Fibroblast of peridontal ligament (primary cell): ENCODE data around the gene RNASEH2A.

Experiments
- DNase-seq: peaks from one replicate; pipeline ENCODE4 v3.0.0-alpha.2; 2010; ENCODE audit errors: extremely low read depth

Gene RNASEH2A

DNA sequence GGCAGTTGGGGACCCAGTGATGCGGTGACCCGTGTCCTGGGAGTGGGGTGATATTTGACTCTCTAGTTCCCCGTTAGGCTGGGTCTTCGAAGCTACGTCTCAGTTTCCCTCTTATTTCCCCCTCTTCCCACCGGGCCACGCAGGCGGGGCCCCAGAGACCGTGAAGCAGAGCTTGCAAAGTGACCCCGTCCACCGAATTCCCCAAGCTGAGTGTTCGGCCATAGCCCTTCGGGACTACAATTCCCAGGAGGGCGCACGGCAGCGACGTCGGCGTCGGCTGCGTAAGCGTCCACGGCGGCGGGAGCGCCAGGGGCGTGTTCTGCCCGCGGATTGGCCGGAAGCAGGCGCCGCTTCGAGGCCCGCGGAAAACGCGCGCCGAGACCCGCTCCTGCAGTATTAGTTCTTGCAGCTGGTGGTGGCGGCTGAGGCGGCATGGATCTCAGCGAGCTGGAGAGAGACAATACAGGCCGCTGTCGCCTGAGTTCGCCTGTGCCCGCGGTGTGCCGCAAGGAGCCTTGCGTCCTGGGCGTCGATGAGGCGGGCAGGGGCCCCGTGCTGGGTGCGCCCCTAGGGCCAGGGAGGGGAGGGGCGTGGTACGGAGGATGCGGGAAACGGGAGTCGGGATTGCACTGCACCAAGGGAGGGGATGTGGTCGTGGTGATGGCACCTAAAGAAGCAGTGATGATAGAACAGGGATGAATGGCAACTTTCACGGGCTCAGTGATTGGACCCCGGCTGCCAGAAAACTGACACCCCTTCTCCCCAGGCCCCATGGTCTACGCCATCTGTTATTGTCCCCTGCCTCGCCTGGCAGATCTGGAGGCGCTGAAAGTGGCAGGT, at the start of gene RNASEH2A:
Gene RNASEH2A, plus strand, starts transcription at position 343 of the 840 bp plus-strand sequence. Its CDS starts 90 bp downstream, at position 433.
- DNase-seq = peak; percentile 85

DNA sequence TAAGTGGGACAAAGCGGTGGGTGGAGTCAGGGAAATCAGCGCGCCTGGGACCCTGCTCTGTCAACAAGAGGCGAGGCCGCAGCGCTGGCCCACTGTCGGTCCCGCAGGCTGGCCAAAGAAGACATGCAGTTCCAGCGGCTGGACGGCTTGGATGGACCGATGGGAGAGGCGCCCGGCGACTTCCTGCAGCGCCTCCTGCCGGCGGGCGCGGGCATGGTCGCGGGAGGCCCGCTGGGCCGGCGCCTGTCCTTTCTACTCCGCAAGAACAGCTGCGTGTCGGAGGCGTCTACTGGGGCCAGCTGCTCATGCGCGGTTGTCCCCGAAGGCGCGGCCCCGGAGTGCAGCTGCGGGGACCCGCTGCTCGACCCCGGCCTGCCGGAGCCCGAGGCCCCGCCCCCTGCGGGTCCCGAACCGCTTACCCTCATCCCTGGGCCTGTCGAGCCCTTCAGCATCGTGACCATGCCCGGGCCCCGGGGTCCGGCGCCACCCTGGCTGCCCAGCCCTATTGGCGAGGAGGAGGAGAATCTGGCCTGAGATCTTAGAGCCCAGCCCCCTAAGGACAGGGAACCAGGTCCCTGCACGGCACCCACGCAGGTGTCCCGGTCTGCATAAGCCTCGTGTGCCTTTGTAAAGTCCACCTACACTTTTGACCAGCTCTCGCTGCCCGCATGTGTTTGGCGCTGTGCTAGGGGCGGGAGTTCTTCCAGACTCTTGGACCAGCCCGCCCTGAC, 48.7 kb upstream of the RNASEH2A start:
- peak; percentile 62 for DNase-seq

DNA sequence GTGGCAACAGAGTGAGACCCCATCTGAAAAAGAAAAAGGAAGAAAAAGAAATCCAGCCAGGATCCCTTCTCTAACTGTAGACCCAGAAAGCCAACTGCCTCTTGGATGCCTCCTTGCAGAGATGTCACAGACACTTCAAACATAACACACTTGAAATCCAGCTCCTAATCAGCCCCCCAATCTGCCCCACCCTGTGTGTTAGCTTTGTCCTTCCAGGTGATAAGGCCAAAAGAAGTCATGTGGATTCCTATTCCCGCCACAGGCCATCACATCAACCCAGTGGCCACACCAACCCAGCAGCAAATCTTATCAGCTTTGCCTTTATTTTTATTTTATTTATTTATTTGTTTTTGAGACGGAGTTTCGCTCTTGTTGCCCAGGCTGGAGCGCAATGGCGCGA, 46.7 kb upstream of the RNASEH2A start:
- no peak for DNase-seq

DNA sequence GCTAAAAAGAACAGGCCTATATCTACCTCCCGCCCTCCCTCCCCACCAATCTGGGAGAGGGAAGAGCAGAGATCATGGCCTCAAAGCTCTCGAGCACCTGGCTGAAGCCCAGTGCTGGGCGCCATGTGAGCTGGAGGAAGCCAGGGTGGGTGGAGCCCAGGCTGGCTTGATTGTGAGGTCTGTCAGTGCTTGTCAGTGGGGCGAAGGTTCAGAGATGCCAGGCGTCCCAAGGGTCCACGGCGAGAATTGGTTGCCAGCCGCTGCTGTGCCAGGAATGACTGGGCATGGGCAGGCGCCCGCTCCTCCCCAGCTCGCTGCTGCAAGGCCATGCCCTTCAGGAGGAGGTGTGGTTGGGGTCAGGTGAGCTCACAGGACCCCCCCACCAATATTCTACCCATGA, 43.3 kb upstream of the RNASEH2A start:
- no peak for DNase-seq

DNA sequence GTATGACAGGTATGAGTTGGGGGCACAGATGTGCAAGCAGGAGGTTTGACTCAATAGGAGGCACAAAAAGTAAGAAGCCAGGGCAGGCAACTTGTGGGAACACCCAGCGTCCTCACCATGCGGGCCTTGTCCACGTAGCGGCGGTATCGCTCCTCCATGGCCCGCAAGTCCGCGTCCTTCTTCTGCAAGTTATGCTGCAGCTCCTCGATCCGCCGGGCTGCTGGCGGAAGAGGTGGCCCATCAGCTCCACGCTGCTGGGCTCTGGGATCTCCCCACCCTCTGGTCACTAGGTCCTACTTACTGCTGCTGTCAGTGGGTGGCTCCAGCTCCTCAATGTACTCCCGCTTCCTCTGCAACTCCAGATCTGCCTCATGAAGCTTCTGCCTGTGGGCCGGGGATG, 41.7 kb upstream of the RNASEH2A start:
- no peak for DNase-seq

DNA sequence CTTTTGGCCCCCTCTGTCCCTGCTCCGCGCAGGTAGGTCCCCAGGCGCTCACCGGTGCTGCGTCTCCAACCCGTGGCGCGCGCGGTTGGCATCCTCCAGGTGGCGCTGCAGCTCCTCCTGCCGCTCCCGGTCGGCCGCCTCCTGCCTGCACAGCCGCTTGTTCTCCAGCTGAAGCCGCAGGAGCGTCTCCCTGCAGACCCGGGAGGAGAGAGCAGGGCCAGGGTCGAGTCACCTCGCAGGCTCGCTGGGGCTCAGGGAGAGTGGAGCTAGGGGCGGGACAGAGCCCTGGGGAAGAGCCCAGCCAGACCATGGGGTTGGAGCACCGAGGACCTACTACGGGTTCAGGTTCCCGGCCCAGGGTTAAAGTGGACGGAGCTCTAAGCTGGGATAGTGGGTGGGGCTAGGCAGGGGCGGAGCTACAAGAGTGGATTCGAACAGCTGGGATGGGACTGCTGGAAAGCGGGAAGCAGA, 40.3 kb upstream of the RNASEH2A start:
- peak; percentile 71 for DNase-seq

DNA sequence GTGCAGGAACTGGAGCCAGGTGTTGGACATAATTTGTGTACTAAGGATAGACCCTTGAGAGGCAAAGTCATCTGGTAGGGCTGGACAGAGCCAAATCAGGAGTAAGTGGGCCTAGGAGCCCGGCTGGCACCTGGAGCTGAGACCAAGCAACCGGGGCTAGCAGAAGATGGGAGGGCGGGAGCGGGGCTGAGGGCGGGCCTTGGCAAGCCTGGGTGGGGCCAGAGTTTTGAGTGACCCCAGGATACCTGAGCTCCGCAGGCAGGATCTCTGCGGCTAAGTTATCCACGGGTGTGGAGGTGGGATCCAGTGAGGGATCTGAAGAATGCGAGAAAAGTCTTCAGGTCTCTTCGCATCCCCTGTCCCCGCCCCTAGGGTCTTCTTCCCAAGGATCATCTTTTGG, 39.2 kb upstream of the RNASEH2A start:
- no peak for DNase-seq

DNA sequence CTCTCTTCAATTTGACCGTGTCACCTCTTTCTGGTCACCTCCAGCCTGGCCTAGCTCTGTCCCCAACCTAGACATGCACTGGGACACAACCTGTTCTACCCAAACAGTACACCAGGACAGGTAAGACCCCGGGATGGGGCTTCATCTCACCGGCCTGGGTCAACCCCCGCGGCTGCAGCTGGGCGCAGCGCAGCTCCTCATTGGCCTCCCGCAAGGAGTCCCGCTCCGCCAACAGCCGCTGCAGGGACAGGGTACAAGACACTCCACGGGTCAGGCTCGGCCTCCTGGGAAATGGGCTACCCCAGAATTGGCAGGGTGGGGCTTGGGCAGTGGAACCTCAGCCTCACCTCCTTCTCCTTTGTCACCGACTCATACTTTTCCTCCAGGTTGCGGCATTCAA, 38.7 kb upstream of the RNASEH2A start:
- no peak for DNase-seq

DNA sequence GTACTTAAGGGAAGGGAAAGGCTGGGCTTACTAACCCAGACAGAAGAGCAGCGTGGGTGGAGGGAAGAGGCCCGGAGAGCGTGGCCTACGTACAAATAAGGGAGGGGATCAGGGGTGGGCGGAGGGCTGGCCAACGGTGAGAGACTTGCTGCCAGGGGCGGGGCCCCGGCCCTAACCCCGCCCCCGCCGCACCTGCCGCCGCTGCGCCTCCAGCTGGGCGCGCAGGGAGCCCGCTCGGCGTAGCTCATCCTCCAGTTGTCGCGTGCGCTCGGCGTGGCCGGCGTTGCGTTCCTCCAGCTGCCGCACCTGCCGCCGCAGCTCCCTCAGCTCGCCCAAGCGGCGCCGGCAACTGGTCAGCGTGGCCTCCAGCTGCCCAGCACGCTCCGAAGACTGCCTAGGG, 36.7 kb upstream of the RNASEH2A start:
- DNase-seq = no peak

DNA sequence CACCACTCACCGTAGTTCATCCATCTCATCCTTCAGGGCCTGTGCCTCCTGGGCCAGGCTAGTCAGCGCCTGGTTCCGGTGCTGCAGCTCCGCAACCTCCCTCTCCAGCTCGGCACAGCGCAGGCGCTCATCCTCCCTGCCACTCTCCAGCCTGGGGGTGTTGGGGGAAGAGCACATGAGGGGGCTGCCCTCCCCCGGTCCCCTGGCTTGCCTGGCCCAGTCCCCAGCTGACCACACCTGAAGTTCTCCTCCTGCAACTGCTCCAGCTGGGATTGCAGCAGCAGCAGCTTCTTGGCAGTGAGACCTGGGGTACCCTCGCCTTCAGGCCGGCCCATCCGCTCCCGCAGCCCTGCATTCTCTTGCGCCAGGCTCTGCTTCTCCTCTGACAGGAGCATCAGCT, 35.5 kb upstream of the RNASEH2A start:
- DNase-seq = no peak

DNA sequence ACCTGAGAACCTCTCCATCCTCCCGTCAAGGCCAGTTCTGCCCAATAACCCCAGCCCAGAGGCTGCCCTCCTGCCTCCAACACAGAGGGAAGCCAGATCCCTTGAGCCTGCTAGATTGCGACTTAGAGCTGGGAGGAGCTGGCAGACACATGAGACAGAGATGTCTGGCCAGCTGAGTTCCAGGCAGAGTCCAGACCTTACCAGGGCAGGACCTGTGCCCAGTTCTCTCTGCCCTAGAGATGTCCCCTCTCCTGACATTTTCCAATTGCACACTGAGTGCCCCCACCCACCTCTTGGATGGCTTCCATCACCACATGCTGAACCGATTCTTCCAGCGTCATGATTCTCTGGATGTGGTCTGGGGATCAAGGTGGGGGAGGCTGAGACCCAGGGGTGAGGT, 34.1 kb upstream of the RNASEH2A start:
- DNase-seq = no peak

DNA sequence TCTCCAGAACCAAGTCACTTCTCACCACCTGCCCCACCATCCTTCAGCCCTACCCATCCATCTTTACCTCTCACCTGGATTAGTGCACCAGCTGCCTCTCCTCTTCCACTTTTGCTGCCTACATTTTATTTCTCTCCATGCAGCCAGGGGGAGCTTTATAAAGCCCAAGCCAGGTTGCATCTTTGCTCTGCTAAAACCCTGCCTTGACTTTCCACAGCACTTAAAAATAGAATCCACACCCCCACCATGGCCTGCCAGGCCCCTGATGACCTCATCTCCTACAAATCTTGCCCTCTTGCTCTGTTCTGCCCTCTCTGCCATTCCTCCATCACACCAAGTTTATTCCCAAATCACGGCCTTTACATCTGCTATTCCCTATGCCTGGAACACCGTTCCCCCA, 32.8 kb upstream of the RNASEH2A start:
- peak; percentile 73 for DNase-seq

DNA sequence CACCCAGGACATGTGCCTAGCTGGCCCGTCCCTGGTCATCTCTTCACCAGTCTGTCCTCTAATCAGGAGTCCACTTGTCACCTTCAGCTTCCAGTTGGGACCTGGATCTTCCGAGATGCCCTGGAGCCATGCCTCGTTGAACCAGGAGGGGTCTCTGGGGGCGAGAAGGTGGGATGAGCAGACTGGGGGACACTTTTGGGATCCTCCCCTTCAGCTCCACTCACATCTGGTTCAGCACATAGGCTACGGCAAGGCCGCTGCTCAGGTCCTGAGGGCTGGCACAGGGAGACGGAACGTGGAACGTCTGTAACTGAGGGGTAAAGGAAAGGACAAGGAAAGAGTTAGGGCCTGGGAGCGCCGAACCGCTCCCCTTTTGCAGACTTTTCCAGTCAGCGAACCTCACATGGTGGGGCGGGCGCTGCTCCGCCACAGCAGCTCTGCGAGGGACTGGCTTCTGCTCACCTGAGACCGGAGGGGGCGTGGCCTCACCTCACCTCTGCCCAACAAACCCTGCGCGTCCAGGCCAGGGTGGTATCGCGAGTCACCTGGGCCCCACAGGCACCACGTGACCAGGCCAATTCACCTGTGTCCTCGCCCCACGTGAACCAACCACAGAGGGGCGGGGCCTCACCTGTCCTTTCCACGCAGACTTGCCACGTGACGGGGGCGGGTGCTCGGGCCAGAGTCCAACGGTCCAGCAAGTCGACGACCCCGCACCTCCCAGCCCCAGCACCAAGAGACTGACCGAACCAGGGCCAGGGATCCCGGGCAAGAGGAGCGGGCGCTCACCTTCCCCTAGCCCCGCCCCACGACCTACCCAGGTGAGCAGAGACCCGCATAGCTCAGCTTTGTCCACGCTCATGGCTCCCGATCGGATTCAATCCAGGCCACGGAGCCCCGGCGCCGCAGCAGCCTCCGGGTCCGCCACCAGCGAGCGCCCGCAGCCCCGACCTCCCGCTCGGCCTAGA, 31.5 kb upstream of the RNASEH2A start, which contains the start of gene HOOK2:
Gene HOOK2, minus strand, starts transcription at position 965 of the 968 bp plus-strand sequence. Its CDS starts 103 bp downstream, at position 862.
- DNase-seq = no peak

DNA sequence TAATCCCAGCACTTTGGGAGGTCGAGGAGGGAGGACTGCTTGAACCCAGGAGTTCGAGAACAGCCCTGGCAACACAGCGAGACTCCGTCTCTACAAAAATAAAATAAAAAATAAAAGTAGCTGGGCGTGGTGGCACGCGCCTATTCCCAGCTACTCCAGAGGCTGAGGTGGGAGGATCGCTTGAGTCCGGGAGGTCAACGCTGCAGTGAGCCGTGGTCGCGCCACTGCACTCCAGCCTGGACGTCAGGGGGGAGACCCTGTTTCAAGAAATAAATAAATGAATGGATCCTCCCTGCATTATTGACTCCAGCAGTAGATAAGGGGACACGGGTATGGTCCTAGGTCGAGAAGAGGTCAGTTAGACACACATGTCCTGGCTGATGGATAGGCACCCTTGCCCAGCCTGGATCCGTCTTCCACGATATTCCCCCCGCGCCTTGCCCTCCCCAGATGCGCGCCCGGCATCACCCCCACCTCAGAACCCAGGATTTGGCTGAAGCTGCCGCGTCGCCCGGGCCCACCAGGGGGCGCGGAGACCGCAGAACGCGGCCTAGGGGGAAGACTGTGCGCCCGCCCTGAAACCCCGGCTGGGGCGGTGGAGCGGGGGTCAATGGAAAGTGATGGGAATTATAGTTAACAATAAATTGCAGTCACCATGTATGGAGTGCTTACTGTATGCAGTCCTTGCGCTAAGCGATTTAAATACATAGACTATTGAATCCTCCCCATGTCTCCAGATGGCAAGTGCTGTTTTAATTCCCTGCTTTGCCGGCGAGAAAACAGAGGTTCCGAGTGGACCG, 29.0 kb upstream of the RNASEH2A start:
- DNase-seq = peak; percentile 71

DNA sequence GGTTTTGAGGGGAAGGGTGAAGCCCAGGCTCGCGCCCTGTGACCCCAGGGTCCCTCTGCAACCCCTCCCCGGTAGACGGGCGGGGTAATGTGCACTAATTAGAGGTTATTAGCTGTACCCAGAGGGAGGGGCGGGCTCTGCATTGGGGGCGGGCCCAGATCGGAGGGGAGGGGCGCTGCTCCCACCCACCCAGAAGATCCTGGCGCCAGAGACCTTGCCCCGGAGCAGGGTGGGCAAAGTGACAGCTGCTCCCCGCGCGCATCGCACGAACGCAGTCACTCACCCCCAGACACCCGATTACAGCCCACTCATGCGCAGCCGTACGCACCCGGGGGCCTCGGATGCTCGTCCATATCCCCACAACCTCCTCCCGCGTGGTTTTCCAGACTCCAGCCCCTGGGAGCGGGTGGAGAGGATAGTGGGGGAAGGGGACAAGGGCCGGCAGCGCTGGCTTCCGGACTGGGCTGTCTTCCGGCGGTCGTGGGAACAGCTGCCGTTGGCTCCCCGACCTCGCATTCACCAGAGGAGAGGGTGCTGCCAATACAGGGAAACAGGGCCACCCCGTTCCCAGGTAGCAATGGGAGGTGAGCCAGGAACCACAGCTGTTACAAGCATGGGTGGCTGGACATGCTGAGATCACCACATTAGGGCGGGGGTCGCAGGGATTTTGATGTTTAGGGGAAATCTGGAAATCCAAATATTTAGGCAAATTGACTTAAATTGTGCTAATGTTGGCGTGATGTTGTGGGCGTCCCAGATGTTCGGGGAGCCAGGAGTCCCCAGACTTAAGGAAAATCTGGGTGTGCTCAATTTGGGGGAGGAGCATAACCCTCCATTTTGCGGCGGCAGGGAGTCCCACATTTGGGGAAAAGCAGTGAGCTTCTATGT, 28.1 kb upstream of the RNASEH2A start:
- peak; percentile 73 for DNase-seq

DNA sequence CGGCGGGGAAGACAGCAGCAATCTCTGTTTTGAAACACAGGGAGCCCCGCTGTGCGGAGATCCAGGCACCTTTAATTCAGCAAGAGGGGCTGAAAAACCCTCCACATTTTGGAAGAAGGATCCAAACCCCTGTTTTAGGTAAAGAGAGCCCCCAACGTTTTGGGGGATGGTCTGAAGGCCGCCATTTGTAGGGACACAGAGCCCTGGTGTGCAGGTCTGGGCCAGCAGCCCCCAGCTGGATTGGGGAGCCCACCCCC, 27.6 kb upstream of the RNASEH2A start:
- no peak for DNase-seq

DNA sequence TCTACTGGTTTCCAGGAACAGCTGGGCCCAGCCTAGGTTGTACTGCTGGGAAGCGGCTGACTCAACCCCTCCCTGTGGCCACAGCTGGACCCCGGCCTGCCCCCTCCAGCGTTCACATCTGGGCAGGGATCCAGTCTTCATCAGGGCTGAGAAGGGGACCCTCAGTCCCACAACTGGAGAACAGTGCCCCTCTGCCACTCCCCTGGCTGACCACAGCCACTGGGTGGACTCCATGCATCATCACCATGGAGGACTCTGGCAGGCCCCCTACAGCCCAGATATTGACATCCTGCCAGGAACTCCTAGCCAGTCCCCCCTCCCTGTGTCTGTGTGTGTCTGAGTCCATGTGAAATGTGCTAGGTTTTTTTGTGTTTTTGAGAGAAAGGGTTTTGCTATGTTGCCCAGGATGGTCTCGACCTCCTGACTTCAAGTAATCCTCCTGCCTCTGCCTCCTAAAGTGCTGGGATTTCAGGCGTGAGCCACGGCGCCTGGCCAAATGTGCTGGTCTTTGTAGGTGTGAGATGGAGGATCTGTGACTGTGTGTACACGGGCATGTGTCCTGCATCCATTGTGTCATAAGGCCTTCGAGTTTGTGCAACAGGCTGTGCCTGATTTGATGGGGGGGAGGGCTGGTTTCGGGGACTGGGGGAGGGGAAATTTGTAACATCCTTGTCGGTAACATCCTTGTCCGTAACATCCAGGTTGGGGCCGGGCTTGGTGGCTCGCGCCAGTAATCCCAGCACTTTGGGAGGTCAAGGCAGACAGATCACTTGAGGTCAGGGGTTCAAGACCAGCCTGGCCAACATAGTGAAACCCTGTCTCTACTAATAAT, 27.0 kb upstream of the RNASEH2A start:
- peak; percentile 91 for DNase-seq

DNA sequence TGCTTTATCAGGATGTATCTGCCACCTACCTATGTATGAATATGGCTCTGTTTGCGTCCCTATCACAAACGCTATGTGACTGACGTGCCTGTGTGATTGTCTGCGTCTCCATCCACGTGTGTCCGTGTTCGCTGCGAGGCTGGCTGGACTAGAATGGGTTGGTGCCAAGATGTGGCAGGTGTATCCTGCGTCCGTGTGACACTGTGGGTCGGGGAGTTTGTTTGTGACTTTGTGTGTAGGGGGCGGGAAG, 24.3 kb upstream of the RNASEH2A start:
- DNase-seq = no peak
